Left lung (tissue), 10 donors: Measurements from ENCODE around the gene ATP10A. TPM values are rescaled to one million over a fixed set of nuclear protein-coding genes. Genes with fewer than 3 reads are reported as not detected.
"Not testable (repeated sequence)": the region's sequence is repeated elsewhere in the genome, so short reads cannot be mapped to it uniquely, and the experiment has no call there.

Experiments used
- ATAC-seq: fragments of 200-7000 bp; cut with Tn5 transposase; one replicate; pipeline ENCODE4 v1.9.1; 2020; ENCODE audit warnings: moderate library complexity
- DNase-seq, 4 donors: peaks; one replicate each; pipeline ENCODE4 v3.0.0-alpha.2; 2013 to 2020
- H3K27ac ChIP-seq, 2 donors: fragments of 200-600 bp; sonication (generic) in 1 of 2; one replicate each; pipeline versions ENCODE4 v1.5.0 to v1.8.0; 2020 to 2021
- H3K27me3 ChIP-seq, 2 donors: fragments of 200-600 bp; sonication (generic) in 1 of 2; one replicate each; pipeline versions ENCODE4 v1.5.0 to v1.8.0; 2020 to 2021
- H3K36me3 ChIP-seq, 2 donors: fragments of 200-600 bp; sonication (generic) in 1 of 2; one replicate each; pipeline versions ENCODE4 v1.5.0 to v1.8.0; 2020 to 2021
- H3K4me1 ChIP-seq, 2 donors: fragments of 200-600 bp; one replicate each; pipeline ENCODE4 v1.8.0; 2021
- H3K4me3 ChIP-seq, 2 donors: fragments of 200-600 bp; sonication (generic) in 1 of 2; one replicate each; pipeline versions ENCODE4 v1.5.0 to v1.8.0; 2020 to 2021; ENCODE audit warnings: mild to moderate bottlenecking in 1 of 2
- H3K9me3 ChIP-seq, 2 donors: fragments of 200-600 bp; sonication (generic) in 1 of 2; one replicate each; pipeline versions ENCODE4 v1.5.0 to v1.8.0; 2020 to 2021
- intact Hi-C, 2 donors: fragments of 100-400 bp; cut with DNase I; formaldehyde crosslinking; loops; one replicate each; pipeline versions ENCODE4 v1.11.2 to v1.14.2; 2022
- polyA plus RNA-seq, 6 donors: library from polyadenylated mRNA; unstranded; fragments of 120-200 nt; gene quantifications; one replicate each; pipeline ENCODE4 v1.2.1, GENCODE V29; 2013; ENCODE audit not compliant: insufficient read length in 6 of 6
- total RNA-seq, 2 donors: library from RNA; stranded (reverse); fragmentation: NEBNext Ultra II Directional; extraction: Animal tissue kit (Norgen Biotek cat#: 25700); gene quantifications; one replicate each; pipeline ENCODE4 v1.2.1, GENCODE V29; 2021
- TF ChIP-seq, protein P1 (sequence below), 2 donors: fragments of 200-600 bp; sonication (generic) in 1 of 2; IDR thresholded peaks; one replicate each; pipeline versions ENCODE4 v1.5.0 to v1.8.0; 2021; ENCODE audit warnings: antibody characterized with exemption in 2 of 2
- donor health status: DM: no; HTN: yes; CAD: no.
- donor health status: DM: no; HTN: no; CAD: no.

ATP10A gene
- total and polyA plus RNA-seq, 8 donors = 0.70 to 46.1 (median 0.87) TPM

DNA sequence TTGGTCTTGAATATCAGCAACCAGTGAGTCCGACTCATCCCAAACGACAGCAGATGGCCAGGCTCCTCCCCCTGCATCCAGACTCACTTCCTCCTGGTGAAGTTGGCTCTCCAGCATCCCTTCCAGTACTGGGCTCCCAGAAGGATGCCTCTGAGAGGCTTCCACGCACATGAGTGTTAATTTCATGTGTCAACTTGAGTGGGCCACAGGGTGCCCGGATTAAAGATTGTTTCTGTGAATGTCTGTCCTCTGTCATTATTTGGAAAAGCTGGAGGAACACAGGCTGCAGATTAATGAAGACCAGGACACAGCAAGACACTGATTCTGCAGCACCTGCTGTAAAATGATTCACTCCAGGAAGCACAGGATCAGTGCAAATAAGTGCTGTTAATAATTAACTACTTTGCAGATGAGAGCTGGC, 99.8 kb downstream of the ATP10A start:
- TF ChIP-seq, protein P1, sequence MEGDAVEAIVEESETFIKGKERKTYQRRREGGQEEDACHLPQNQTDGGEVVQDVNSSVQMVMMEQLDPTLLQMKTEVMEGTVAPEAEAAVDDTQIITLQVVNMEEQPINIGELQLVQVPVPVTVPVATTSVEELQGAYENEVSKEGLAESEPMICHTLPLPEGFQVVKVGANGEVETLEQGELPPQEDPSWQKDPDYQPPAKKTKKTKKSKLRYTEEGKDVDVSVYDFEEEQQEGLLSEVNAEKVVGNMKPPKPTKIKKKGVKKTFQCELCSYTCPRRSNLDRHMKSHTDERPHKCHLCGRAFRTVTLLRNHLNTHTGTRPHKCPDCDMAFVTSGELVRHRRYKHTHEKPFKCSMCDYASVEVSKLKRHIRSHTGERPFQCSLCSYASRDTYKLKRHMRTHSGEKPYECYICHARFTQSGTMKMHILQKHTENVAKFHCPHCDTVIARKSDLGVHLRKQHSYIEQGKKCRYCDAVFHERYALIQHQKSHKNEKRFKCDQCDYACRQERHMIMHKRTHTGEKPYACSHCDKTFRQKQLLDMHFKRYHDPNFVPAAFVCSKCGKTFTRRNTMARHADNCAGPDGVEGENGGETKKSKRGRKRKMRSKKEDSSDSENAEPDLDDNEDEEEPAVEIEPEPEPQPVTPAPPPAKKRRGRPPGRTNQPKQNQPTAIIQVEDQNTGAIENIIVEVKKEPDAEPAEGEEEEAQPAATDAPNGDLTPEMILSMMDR (IDR thresholded peaks at IDR 0.05) = no peak
- intact Hi-C loops = no loop called here

DNA sequence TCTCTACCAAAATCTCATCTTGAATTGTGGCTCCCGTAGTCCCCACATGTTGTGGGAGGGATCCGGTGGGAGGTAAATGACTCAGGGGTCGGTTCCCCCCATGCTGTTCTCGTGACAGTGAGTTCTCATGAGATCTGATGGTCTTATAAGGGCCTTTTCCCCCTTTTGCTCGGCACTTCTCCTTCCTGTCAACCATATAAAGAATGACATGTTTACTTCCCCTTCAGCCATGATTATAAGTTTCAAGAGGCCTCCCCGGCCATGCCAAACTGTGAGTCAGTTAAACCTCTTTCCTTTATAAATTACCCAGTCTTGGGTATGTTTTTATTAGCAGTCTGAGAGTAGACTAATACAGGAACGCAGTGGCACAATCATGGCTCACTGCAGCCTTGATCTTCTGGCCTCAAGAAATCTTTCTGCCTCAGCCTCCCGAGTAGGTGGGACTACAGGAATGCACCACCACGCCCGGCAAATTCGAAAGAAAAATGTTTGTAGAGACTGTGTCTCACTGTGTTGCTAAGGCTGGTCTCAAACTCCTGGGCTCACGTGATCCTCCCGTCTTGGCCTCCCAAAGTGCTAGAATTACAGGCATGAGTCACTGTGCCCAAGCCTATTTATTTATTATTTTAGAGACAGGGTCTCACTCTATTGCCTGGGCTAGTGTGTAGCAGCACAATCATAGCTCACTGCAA, 101.0 kb downstream of the ATP10A start:
- Histone ChIP-seq H3K36me3 (no peaks in the 10 kb centered on the region), H3K4me3 (no peak overlapping the region), H3K4me1 (no peaks in the 10 kb centered on the region), H3K27ac (peak overlapping the region in 1 of 2 donors; percentile 14), H3K27me3 (no peaks in the 10 kb centered on the region), H3K9me3 (peaks cover 0 to 3% of the 10 kb centered on the region in 2 donors)
- intact Hi-C loops = no loop called here
- TF ChIP-seq, protein P1 (IDR thresholded peaks at IDR 0.05) = no peak
- no peak for DNase-seq
- ATAC-seq = peak; percentile 33

More for the DNA sequence above, 99.8 kb downstream of the ATP10A start:
- no peaks in the 10 kb centered on the region for H3K4me1 ChIP-seq
- H3K4me3 ChIP-seq = no peak overlapping the region
- no peak overlapping the region for H3K27ac ChIP-seq
- DNase-seq (no peak), ATAC-seq (no peak)
- H3K36me3 ChIP-seq = peaks cover 0 to 5% of the 10 kb centered on the region in 2 donors
- H3K27me3 ChIP-seq = no peaks in the 10 kb centered on the region
- peaks cover 0 to 3% of the 10 kb centered on the region in 2 donors for H3K9me3 ChIP-seq

DNA sequence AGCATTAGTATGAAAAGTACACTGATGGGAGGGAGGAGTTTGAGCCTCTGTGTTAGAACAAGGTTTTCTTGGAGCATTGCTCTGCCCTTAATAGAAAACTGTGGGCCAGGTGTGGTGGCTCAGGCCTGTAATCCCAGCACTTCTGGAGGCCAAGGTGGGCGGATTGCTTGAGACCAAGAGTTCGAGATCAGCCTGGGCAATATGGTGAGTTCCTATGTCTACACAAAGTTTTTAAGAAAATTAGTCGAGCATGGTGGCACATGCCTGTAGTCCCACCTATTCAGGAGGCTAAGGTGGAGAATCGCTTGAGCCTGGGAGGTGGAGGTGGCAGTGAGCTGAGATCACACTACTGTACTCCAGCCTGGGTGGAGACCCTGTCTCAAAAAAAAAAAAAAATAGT, 103.7 kb downstream of the ATP10A start:
- H3K36me3 ChIP-seq = no peaks in the 10 kb centered on the region
- DNase-seq (no peak), ATAC-seq (no peak)
- H3K9me3 ChIP-seq = no peaks in the 10 kb centered on the region
- TF ChIP-seq, protein P1 (IDR thresholded peaks at IDR 0.05) = no peak
- intact Hi-C loops = no loop called here
- no peaks in the 10 kb centered on the region for H3K27me3 ChIP-seq
- H3K27ac ChIP-seq = no peak overlapping the region
- H3K4me3 ChIP-seq = no peak overlapping the region
- no peaks in the 10 kb centered on the region for H3K4me1 ChIP-seq

DNA sequence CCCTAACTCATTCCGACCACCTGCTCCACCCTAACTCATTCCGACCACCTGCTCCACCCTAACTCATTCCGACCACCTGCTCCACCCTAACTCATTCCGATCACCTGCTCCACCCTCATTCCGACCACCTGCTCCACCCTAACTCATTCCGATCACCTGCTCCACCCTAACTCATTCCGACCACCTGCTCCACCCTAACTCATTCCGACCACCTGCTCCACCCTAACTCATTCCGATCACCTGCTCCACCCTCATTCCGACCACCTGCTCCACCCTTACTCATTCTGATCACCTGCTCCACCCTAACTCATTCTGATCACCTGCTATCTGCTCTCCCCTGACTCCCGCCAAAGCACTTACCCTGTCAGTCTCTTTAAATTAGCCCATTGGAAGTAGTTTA, 104.5 kb downstream of the ATP10A start:
- H3K36me3 ChIP-seq, H3K27ac ChIP-seq, H3K9me3 ChIP-seq, intact Hi-C loops, H3K27me3 ChIP-seq, DNase-seq, H3K4me1 ChIP-seq, ATAC-seq, H3K4me3 ChIP-seq: not testable (repeated sequence)

DNA sequence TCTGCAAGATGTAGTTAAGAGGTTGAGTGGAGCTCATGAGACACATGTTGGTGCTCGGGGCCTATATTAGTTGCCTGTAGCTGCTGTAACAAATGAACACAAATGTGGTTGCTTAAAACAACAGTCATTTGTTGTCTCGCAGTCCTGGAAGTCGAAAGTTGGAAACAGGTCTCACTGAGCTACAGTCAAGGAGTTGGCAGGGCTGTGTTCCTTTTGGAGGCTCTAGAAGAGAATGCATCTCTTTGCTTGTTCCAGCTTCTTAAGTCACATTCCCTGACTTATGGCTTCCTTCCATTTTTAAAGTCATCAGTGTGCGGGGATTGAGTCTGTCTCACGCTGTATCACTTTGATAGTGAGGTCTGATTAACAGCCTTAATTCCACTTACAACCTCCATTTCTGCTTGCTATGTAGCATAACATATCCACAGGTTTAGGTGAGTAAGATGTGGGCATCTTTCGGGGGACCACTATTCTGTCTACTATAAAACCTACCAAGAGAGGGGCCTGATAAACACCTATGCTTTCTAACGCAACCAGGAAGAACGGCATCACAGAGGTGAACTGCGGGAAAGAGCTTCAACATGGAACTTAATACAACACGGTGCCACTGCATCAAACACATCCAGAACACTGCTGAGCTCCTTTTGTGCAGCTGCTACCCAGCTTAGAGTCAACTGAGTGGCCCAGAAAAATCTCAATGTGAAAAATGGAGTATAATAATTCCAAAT, 119.4 kb downstream of the ATP10A start:
- Histone ChIP-seq H3K36me3 (no peaks in the 10 kb centered on the region), H3K27me3 (no peaks in the 10 kb centered on the region), H3K9me3 (peaks cover 0 to 3% of the 10 kb centered on the region in 2 donors), H3K4me3 (no peak overlapping the region), H3K4me1 (peaks cover 0 to 5% of the 10 kb centered on the region in 2 donors), H3K27ac (no peak overlapping the region)
- intact Hi-C loops = no loop called here
- TF ChIP-seq, protein P1 (IDR thresholded peaks at IDR 0.05) = no peak
- DNase-seq = no peak
- no peak for ATAC-seq
